SK-N-SH (cell line): ENCODE results near the gene EIF5A. TPM values are rescaled to one million over a fixed set of nuclear protein-coding genes. Genes with fewer than 3 reads are reported as not detected.

ENCODE experiments used
- CTCF ChIA-PET: fragments of 300-600, 350-600 bp; formaldehyde crosslinking; extraction: SDS; loops from one replicate; lab custom pipeline; 2021; lab: Yijun Ruan, JAX
- POLR2A ChIA-PET: fragments of 350-600 bp; sonication (Branson Sonifier 250); formaldehyde crosslinking; extraction: SDS; loops from one replicate; lab custom pipeline; 2020; ENCODE audit warnings: antibody characterized with exemption, inconsistent platforms; lab: Yijun Ruan, JAX
- DNase-seq: peaks from one replicate; pipeline ENCODE4 v3.0.0; 2012
- H2AFZ ChIP-seq: fragments of 200-600 bp; sonication (generic); 2 replicates; pipeline ENCODE4 v1.8.1; 2016; ENCODE audit warnings: antibody characterized with exemption, mild to moderate bottlenecking, low read depth
- H3F3A ChIP-seq: fragments of 200-600 bp; sonication (generic); replicated peaks from 2 replicates; pipeline ENCODE3; 2016; ENCODE audit warnings: antibody characterized with exemption, mild to moderate bottlenecking; ENCODE audit not compliant: insufficient read depth
- H3K27ac ChIP-seq, 2 experiments: fragments of 200-500 bp in 1 of 2; fragments of 200-600 bp in 1 of 2; sonication (Bioruptor generic) in 1 of 2; sonication (generic), shearing (Covaris generic) in 1 of 2; 2 replicates each; pipeline versions ENCODE4 v1.5.1 to v1.6.1; 2014 to 2016; ENCODE audit warnings: low read depth in 2 of 2, inconsistent platforms in 1 of 2, low read length in 1 of 2, mild to moderate bottlenecking in 1 of 2, mixed read lengths in 1 of 2
- H3K27me3 ChIP-seq: fragments of 200-600 bp; sonication (generic), shearing (Covaris generic); 2 replicates; pipeline ENCODE4 v1.6.1; 2016; ENCODE audit warnings: mixed run types; ENCODE audit not compliant: insufficient read depth
- H3K36me3 ChIP-seq, 2 experiments: fragments of 200-500 bp in 1 of 2; fragments of 200-600 bp in 1 of 2; sonication (Bioruptor generic) in 1 of 2; sonication (generic) in 1 of 2; replicated peaks in 1 of 2; 2 replicates each; pipeline versions ENCODE3 to v1.5.1; 2014 to 2016; ENCODE audit warnings: low read length in 1 of 2, mild to moderate bottlenecking in 1 of 2; ENCODE audit not compliant: insufficient read depth in 2 of 2, control insufficient read depth in 1 of 2
- H3K4me1 ChIP-seq, 2 experiments: fragments of 200-500 bp in 1 of 2; fragments of 200-600 bp in 1 of 2; sonication (Bioruptor generic) in 1 of 2; sonication (generic), shearing (Covaris generic) in 1 of 2; 2 replicates each; pipeline versions ENCODE4 v1.5.1 to v1.6.1; 2014 to 2016; ENCODE audit warnings: low read depth in 1 of 2, low read length in 1 of 2, mixed run types in 1 of 2; ENCODE audit not compliant: insufficient read depth in 2 of 2, control insufficient read depth in 1 of 2
- H3K4me2 ChIP-seq: fragments of 200-600 bp; sonication (generic), shearing (Covaris generic); 2 replicates; pipeline ENCODE4 v1.6.1; 2017; ENCODE audit warnings: mixed run types
- H3K4me3 ChIP-seq, 2 experiments: fragments of 200-500 bp in 1 of 2; fragments of 200-600 bp in 1 of 2; sonication (Bioruptor generic) in 1 of 2; sonication (generic), shearing (Covaris generic) in 1 of 2; 2 replicates each; pipeline versions ENCODE4 v1.5.1 to v1.8.1; 2014 to 2016; ENCODE audit warnings: low read depth in 2 of 2, inconsistent platforms in 1 of 2, low read length in 1 of 2, mild to moderate bottlenecking in 1 of 2, mixed read lengths in 1 of 2, moderate library complexity in 1 of 2
- H3K79me2 ChIP-seq: fragments of 200-600 bp; sonication (generic); 2 replicates; pipeline ENCODE4 v1.8.1; 2017; ENCODE audit warnings: mild to moderate bottlenecking; ENCODE audit not compliant: insufficient read depth
- H3K9ac ChIP-seq: fragments of 200-600 bp; sonication (generic); 2 replicates; pipeline ENCODE4 v1.6.1; 2017; ENCODE audit warnings: mixed run types
- H3K9me2 ChIP-seq: fragments of 200-600 bp; sonication (generic); 2 replicates; pipeline ENCODE4 v1.6.1; 2017; ENCODE audit warnings: mixed run types
- H3K9me3 ChIP-seq: fragments of 200-600 bp; sonication (generic); 2 replicates; pipeline ENCODE4 v1.6.1; 2017; ENCODE audit warnings: mixed run types, mild to moderate bottlenecking, moderate library complexity
- H4K20me1 ChIP-seq: fragments of 200-600 bp; sonication (generic); 2 replicates; pipeline ENCODE4 v1.6.1; 2017; ENCODE audit warnings: mild to moderate bottlenecking, mixed run types; ENCODE audit not compliant: insufficient read depth
- EP300 ChIP-seq, 2 experiments: IDR thresholded peaks; 2 replicates each; pipeline versions ENCODE4 v1.4.0 to v1.6.1; 2012; ENCODE audit warnings: borderline replicate concordance in 1 of 2, low read depth in 1 of 2, low read length in 1 of 2
- FOSL2 ChIP-seq: IDR thresholded peaks from 2 replicates; pipeline ENCODE4 v1.4.0; 2012; ENCODE audit warnings: low read depth, mild to moderate bottlenecking, moderate library complexity, borderline replicate concordance
- GABPA ChIP-seq: IDR thresholded peaks from 2 replicates; pipeline ENCODE4 v1.4.0; 2012; ENCODE audit warnings: low read depth, mild to moderate bottlenecking
- GATA2 ChIP-seq: sonication (generic); formaldehyde crosslinking; IDR thresholded peaks from 2 replicates; pipeline ENCODE4 v1.5.0; 2020; ENCODE audit warnings: mild to moderate bottlenecking, missing genetic modification reagents
- MEF2A ChIP-seq: IDR thresholded peaks from 2 replicates; pipeline ENCODE4 v1.4.0; 2012; ENCODE audit warnings: low read depth, borderline replicate concordance
- MXI1 ChIP-seq: IDR thresholded peaks from 2 replicates; pipeline ENCODE4 v1.6.1; 2012; ENCODE audit warnings: mild to moderate bottlenecking, low read depth, low read length, improper control_type of control experiment
- NFIC ChIP-seq: IDR thresholded peaks from 2 replicates; pipeline ENCODE4 v1.4.0; 2012; ENCODE audit warnings: borderline replicate concordance
- NRF1 ChIP-seq: IDR thresholded peaks from 2 replicates; pipeline ENCODE4 v1.6.1; 2012; ENCODE audit warnings: low read depth, mild to moderate bottlenecking, low read length
- PBX3 ChIP-seq: IDR thresholded peaks from 2 replicates; pipeline ENCODE4; 2012
- RAD21 ChIP-seq: IDR thresholded peaks from 2 replicates; pipeline ENCODE4 v1.6.1; 2012; ENCODE audit warnings: mild to moderate bottlenecking, low read length
- RFX5 ChIP-seq: IDR thresholded peaks from 2 replicates; pipeline ENCODE4 v1.6.1; 2012; ENCODE audit warnings: mild to moderate bottlenecking, improper control_type of control experiment, low read length
- RXRA ChIP-seq: IDR thresholded peaks from 2 replicates; pipeline ENCODE4 v1.4.0; 2012; ENCODE audit warnings: low read depth, mild to moderate bottlenecking, borderline replicate concordance
- SMC3 ChIP-seq: IDR thresholded peaks from 2 replicates; pipeline ENCODE4 v1.6.1; 2012; ENCODE audit warnings: low read depth, low read length, improper control_type of control experiment
- USF1 ChIP-seq: IDR thresholded peaks from 2 replicates; pipeline ENCODE4 v1.4.0; 2012; ENCODE audit warnings: low read depth, borderline replicate concordance
- ZBTB33 ChIP-seq: IDR thresholded peaks from 2 replicates; pipeline ENCODE4 v1.4.0; 2012; ENCODE audit warnings: low read depth, borderline replicate concordance
- WGBS: methylation state at CpG from one replicate; pipeline ENCODE4 v1.1.6; 2017; ENCODE audit warnings: low lambda C conversion rate; 5-methylcytosine and 5-hydroxymethylcytosine counted together
- polyA plus RNA-seq, 3 experiments: library from polyadenylated mRNA; depleted of rRNA; stranded (reverse); fragments of >200 nt; gene quantifications; 2 replicates each; pipeline ENCODE4 v1.2.3, GENCODE V29; 2012
- TF ChIP-seq, protein P1 (sequence below): fragments of 200-600 bp; sonication (generic); IDR thresholded peaks from 2 replicates; pipeline ENCODE4 v1.6.1; 2017; ENCODE audit warnings: antibody characterized with exemption, mild to moderate bottlenecking, moderate library complexity
- TF ChIP-seq, protein P2 (sequence below): IDR thresholded peaks from 2 replicates; pipeline ENCODE4 v1.4.0; 2012; ENCODE audit warnings: low read depth

EIF5A gene
- polyA plus RNA-seq, 1 of the 3 experiments (the other 2 are of a cell fraction): 971 TPM

DNA sequence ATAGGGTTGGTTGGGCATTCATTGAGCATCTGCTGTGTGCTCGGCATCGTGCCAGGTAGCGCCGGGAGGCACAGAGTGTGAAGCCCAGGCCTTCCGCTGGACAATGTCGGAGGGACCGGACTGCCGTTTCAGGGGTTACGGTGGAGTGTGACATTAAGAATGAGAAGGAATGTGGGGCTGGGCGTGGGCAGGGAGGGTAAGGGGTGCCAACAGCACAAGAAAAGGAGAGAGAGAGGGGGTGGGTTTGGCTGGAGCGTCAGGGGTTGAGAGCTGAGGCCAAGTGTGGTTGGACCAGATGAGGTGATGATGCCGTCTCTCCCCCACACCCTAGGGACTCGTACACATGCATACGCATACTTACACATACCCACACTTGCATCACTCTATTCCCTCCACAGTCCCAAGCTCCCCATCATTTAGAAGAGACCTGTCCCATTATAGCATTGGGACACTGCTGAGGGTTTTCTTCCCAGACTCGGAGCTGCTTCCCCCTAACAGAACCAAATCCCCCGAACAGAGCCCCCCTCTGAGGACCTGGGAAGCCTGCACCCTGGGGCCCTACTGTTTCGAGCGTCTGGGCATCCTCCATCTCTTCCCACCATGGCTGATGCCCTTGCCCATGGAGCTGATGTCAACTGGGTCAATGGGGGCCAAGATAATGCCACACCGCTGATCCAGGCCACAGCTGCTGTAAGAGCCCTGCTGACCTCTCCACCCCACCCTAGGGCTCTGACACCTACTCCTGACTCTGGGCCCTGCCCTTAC lies 41.2 kb downstream of the EIF5A start:
- Histone ChIP-seq H3K4me1 (peaks cover 15 to 27% of the 10 kb centered on the region in 2 experiments; a peak in 2 of 4 replicates), H4K20me1 (no peaks in the 10 kb centered on the region; the same call in 1 of the 2 replicates), H3K9ac (no peak overlapping the region), H3K4me2 (peak overlapping the region; percentile 100; the same call in 1 of the 2 replicates), H3K9me2 (no peaks in the 10 kb centered on the region), H3F3A (peaks cover 18% of the 10 kb centered on the region), H3K4me3 (no peak overlapping the region), H3K27me3 (peaks cover 2% of the 10 kb centered on the region; the same call in 1 of the 2 replicates), H3K9me3 (no peaks in the 10 kb centered on the region), H3K27ac (no peak overlapping the region), H3K79me2 (peaks cover 28% of the 10 kb centered on the region), H2AFZ (no peak overlapping the region), H3K36me3 (no peaks in the 10 kb centered on the region)
- ChIA-PET POLR2A (no interaction called here), CTCF (interaction anchor here (0.8 to 4.8 kb wide), 13 partner anchors 7 to 303 kb away, joined by 3 to 25 read pairs (median 4); partner anchors contain the start of genes ACAP1, NEURL4, SENP3 and SLC2A4)
- WGBS: 86% methylated on average over 19 of the region's 19 CpGs
- no peak for TF ChIP-seq GATA2 (CRISPR knock-in tag)
- no peak for TF ChIP-seq FOSL2
- no peak for TF ChIP-seq NFIC
- no peak for TF ChIP-seq RAD21
- no peak for TF ChIP-seq SMC3
- TF ChIP-seq MEF2A: no peak
- TF ChIP-seq NRF1: no peak
- TF ChIP-seq RFX5: no peak
- TF ChIP-seq, protein P1, sequence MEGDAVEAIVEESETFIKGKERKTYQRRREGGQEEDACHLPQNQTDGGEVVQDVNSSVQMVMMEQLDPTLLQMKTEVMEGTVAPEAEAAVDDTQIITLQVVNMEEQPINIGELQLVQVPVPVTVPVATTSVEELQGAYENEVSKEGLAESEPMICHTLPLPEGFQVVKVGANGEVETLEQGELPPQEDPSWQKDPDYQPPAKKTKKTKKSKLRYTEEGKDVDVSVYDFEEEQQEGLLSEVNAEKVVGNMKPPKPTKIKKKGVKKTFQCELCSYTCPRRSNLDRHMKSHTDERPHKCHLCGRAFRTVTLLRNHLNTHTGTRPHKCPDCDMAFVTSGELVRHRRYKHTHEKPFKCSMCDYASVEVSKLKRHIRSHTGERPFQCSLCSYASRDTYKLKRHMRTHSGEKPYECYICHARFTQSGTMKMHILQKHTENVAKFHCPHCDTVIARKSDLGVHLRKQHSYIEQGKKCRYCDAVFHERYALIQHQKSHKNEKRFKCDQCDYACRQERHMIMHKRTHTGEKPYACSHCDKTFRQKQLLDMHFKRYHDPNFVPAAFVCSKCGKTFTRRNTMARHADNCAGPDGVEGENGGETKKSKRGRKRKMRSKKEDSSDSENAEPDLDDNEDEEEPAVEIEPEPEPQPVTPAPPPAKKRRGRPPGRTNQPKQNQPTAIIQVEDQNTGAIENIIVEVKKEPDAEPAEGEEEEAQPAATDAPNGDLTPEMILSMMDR: no peak
- TF ChIP-seq EP300 (IDR thresholded peaks at IDR 0.05; ENCODE audit: borderline replicate concordance in 1 of 2, low read depth in 1 of 2, low read length in 1 of 2): no peak
- DNase-seq: no peak

- no peaks in the 10 kb centered on the region for H3K9me3 ChIP-seq
- no peaks in the 10 kb centered on the region for H3K9me2 ChIP-seq
- peak within 1 kb of the TSS; percentile 68 for H2AFZ ChIP-seq
- peak within 1 kb of the TSS; percentile 69 to 97 for H3K4me3 ChIP-seq
- DNase-seq: peak; percentile 89
- H3K27ac ChIP-seq: peak within 1 kb of the TSS; percentile 88 to 99
- no peaks in the 10 kb centered on the region for H3K36me3 ChIP-seq
- H3K27me3 ChIP-seq: no peaks in the 10 kb centered on the region
- peak within 1 kb of the TSS; percentile 100 for H3K4me2 ChIP-seq
- CTCF ChIA-PET: interaction anchor here (0.5 to 5.2 kb wide), 16 partner anchors 10 to 266 kb away, joined by 3 to 52 read pairs (median 3); partner anchors contain the start of genes ACAP1 and SENP3
- peak within 1 kb of the TSS; percentile 100 for H3K9ac ChIP-seq
- 4% methylated on average over 11 of the region's 91 CpGs for WGBS
- H4K20me1 ChIP-seq: no peaks in the 10 kb centered on the region; the same call in 1 of the 2 replicates
- peaks cover 19 to 48% of the 10 kb centered on the region in 2 experiments; a peak in 2 of 4 replicates for H3K4me1 ChIP-seq
- POLR2A ChIA-PET: interaction anchor here (0.6 to 1.0 kb wide), 3 partner anchors 22 to 850 kb away, joined by 3 to 4 read pairs (median 3); no protein-coding TSS in a partner anchor
- peaks cover 38% of the 10 kb centered on the region for H3K79me2 ChIP-seq
- H3F3A ChIP-seq: peaks cover 16% of the 10 kb centered on the region
- TF ChIP-seq USF1 (0 out of 2 replicates have a peak, but pooled peaks have one; percentile 2), GABPA (no peak), RXRA (peak; percentile 57; the same call in 1 of the 2 replicates), GATA2 (CRISPR knock-in tag) (no peak), MXI1 (peak; percentile 17; the same call in 1 of the 2 replicates), SMC3 (no peak), PBX3 (no peak; the same call in 1 of the 2 replicates), NFIC (no peak), NRF1 (0 out of 2 replicates have a peak, but pooled peaks have one; percentile 40), ZBTB33 (0 out of 2 replicates have a peak, but pooled peaks have one; percentile 11)
- TF ChIP-seq, protein P2, sequence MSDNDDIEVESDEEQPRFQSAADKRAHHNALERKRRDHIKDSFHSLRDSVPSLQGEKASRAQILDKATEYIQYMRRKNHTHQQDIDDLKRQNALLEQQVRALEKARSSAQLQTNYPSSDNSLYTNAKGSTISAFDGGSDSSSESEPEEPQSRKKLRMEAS: peak; percentile 64; the same call in 1 of the 2 replicates
Measured at GRCh38 chr17:7351665-7352502, 44.5 kb downstream of the EIF5A start, which contains the start of gene KCTD11. Gene KCTD11 (plus strand): TSS chr17:7352162.
